NCI-H2227 treated with DMSO at 0.1 percent for 48 hours (cell line): Measurements from ENCODE around the gene ABHD12.
"Not testable (repeated sequence)": the region's sequence is repeated elsewhere in the genome, so short reads cannot be mapped to it uniquely, and the experiment has no call there.

Source experiments
- DNase-seq: peaks from one replicate; lab custom pipeline; 2025; lab: John Stamatoyannopoulos, UW

Gene ABHD12

GRCh38 chr20:25390538-25391528, at the start of gene ABHD12:
Gene ABHD12, minus strand, starts transcription at chr20:25390835. Its CDS starts 132 bp downstream, at chr20:25390703.
- peak; percentile 97 for DNase-seq

GRCh38 chr20:25439328-25439727, 48.7 kb upstream of the ABHD12 start:
- DNase-seq: no peak

GRCh38 chr20:25437153-25437581, 46.5 kb upstream of the ABHD12 start:
- no peak for DNase-seq

GRCh38 chr20:25424536-25424935, 33.9 kb upstream of the ABHD12 start:
- no peak for DNase-seq

- DNase-seq: no peak
Measured at GRCh38 chr20:25422032-25422431, 31.4 kb upstream of the ABHD12 start.

- no peak for DNase-seq
Measured at GRCh38 chr20:25421102-25421501, 30.5 kb upstream of the ABHD12 start.

GRCh38 chr20:25418776-25419175, 28.1 kb upstream of the ABHD12 start:
- no peak for DNase-seq

- DNase-seq: no peak
Measured at GRCh38 chr20:25408890-25409289, 18.3 kb upstream of the ABHD12 start.

- DNase-seq: no peak
Measured at GRCh38 chr20:25408170-25408547, 17.5 kb upstream of the ABHD12 start.

- DNase-seq: peak; percentile 94
Measured at GRCh38 chr20:25407311-25408169, 16.9 kb upstream of the ABHD12 start, which contains the start of gene GINS1. Gene GINS1, plus strand, starts transcription at chr20:25407673. Its CDS starts 148 bp downstream, at chr20:25407821.

GRCh38 chr20:25402583-25402982, 11.9 kb upstream of the ABHD12 start:
- DNase-seq: no peak

GRCh38 chr20:25400291-25400732, 9.7 kb upstream of the ABHD12 start:
- not testable (repeated sequence) for DNase-seq

GRCh38 chr20:25399037-25399430, 8.4 kb upstream of the ABHD12 start:
- DNase-seq: peak; percentile 54

- DNase-seq: no peak
Measured at GRCh38 chr20:25398376-25399036, 7.9 kb upstream of the ABHD12 start.

- DNase-seq: no peak
Measured at GRCh38 chr20:25397821-25398220, 7.2 kb upstream of the ABHD12 start.

GRCh38 chr20:25397096-25397495, 6.5 kb upstream of the ABHD12 start:
- no peak for DNase-seq

- DNase-seq: no peak
Measured at GRCh38 chr20:25394996-25395395, 4.4 kb upstream of the ABHD12 start.

- DNase-seq: no peak
Measured at GRCh38 chr20:25394276-25394675, 3.6 kb upstream of the ABHD12 start.

- DNase-seq: no peak
Measured at GRCh38 chr20:25389858-25390537, 637 bp downstream of the ABHD12 start.

GRCh38 chr20:25389401-25389857, 1.2 kb downstream of the ABHD12 start:
- peak; percentile 17 for DNase-seq

- DNase-seq: no peak
Measured at GRCh38 chr20:25382704-25383370, 7.8 kb downstream of the ABHD12 start.
